HEK293 (cell line): Measurements from ENCODE around the gene DIDO1.

ENCODE experiments used
- BCL11A ChIP-seq: fragments of 450-650 bp; formaldehyde crosslinking; IDR thresholded peaks from 2 replicates; pipeline ENCODE4 v1.5.1; 2016; ENCODE audit warnings: low read depth, missing biosample characterization, missing genetic modification characterization
- CTCF ChIP-seq: fragments of 450-650 bp; formaldehyde crosslinking; IDR thresholded peaks from 2 replicates; pipeline ENCODE4 v1.5.1; 2016; ENCODE audit warnings: missing biosample characterization, missing genetic modification characterization
- ZNF121 ChIP-seq: fragments of 450-650 bp; formaldehyde crosslinking; IDR thresholded peaks from 2 replicates; pipeline ENCODE4 v1.5.1; 2016; ENCODE audit warnings: missing biosample characterization, missing genetic modification characterization
- ZNF311 ChIP-seq: fragments of 450-650 bp; formaldehyde crosslinking; IDR thresholded peaks from 2 replicates; pipeline ENCODE4 v1.5.1; 2017; ENCODE audit warnings: missing biosample characterization, missing genetic modification characterization, borderline replicate concordance
- ZNF561 ChIP-seq: fragments of 450-650 bp; IDR thresholded peaks from 2 replicates; pipeline ENCODE4 v1.5.1; 2018; ENCODE audit warnings: missing biosample characterization, missing genetic modification characterization, borderline replicate concordance
- ZNF624 ChIP-seq: fragments of 450-650 bp; formaldehyde crosslinking; IDR thresholded peaks from 2 replicates; pipeline ENCODE4 v1.5.1; 2017; ENCODE audit warnings: missing biosample characterization, missing genetic modification characterization

GRCh38 chr20:62828051-62828450 is 98.3 kb downstream of the DIDO1 start:
- no peak for TF ChIP-seq ZNF311
- no peak for TF ChIP-seq CTCF (tag by site-specific recombination)
- no peak for TF ChIP-seq ZNF121 (tag by site-specific recombination)
- TF ChIP-seq BCL11A (tag by site-specific recombination) = no peak
- TF ChIP-seq ZNF624 (tag by site-specific recombination) = no peak
- TF ChIP-seq ZNF561 (tag by site-specific recombination) = no peak
